Stimulated activated CD4-positive, alpha-beta T cell treated with anti-CD3 and anti-CD28 coated beads, Interleukin-4, amount 100 ng/mL, for 4 hours (primary cell): ENCODE measurements around the gene CNOT6.
"Not testable (repeated sequence)": the region's sequence is repeated elsewhere in the genome, so short reads cannot be mapped to it uniquely, and the experiment has no call there.

Experiments used
- DNase-seq, 2 experiments: peaks; one replicate each; pipeline ENCODE4 v3.0.0-alpha.2; 2020

CNOT6 gene

GRCh38 chr5:180521591-180521990 lies 27.4 kb downstream of the CNOT6 start:
- DNase-seq = no peak

DNA sequence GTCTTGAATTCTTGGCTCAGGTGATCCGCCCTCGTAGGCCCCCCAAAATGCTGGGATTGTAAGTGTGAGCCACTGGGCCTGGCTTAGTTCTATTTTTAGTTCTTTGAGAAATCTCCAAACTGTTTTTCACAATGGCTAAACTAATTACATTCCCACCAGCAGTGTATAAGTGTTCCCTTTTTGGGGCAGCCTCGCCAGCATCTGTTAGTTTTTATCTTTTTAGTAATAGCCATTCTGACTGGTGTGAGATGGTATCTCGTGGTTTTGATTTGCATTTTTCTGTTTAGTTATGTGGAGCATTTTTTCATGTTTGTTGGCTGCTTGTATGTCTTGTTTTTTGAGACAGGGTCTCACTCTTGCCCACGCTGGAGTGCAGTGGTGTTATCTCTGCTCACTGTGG lies 28.2 kb downstream of the CNOT6 start:
- no peak for DNase-seq

DNA sequence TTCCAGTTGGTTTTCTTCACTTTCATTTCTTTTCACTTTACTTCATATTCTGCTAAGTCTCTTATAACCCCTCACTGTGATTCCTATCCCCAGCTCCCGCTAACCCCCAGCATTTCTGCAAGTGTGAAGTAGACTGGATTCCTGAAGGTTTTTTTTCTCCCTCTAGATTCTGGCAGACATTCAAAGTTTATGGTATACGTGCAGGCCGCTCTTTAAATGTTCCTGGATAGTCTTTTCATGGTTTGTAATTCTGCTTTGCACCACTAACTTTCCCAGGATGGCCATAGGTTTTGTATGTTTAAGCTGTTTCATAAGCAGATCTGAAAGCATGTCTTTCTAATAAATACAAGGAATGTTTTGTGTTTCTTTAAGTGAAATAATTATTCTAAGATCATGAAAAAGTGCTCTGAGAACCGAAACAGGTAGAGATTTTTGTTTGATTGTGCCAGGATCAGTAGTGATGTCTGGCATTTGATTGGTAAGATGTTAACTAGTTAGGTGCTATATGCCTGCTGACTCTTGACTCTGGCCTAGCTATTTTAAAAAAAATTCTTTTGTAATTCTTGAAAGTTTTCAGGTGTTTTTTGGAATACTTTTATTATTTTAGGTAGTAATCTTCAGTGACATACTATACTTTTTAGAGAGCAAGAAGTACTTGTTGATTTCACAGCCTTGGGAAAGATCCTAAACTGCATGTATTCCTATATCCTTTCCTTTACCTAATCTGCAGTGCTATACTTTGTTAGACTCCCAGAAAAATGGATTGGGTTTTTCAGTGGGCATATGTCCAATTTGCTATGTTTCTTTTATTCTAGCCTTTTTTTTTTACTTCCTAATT lies 29.7 kb downstream of the CNOT6 start:
- no peak for DNase-seq

DNA sequence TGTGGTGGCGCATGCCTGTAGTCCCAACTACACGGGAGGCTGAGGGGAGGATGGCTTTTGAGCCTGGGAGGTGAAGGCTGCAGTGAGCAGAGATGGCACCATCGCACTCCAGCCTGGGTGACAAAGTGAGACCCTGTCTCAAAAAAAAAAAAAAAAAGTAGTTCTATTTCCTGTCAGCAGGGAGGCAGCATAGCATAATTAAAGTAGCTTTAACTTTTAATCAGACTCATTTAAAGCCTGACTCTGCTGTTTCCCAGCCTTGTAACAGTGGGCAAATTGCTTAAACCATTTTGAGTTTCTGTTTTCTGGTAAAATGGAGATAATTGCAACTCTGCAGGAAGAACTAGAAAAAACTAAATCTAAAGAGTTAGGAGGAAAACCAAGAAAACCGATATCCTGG lies 31.2 kb downstream of the CNOT6 start:
- DNase-seq = no peak

- DNase-seq = no peak
Observed at GRCh38 chr5:180526269-180526668, 32.1 kb downstream of the CNOT6 start.

DNA sequence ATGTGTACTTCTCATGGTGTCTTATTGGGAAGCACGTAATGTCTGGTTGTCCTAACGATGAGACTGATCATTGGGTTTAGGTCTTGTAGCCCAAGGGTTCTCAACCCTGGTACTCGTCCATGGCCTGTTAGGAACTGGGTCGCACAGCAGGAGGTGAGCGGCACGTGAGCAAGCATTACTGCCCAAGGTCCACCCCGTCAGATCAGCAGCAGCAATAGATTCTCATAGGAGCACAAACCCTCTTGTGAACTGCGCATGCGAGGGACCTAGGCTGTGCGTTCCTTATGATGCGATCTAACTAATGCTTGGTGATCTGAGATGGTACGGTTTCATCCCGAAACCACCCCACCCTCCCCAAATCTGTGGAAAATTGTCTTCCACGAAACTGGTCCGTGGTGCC lies 33.5 kb downstream of the CNOT6 start:
- DNase-seq = no peak

- not testable (repeated sequence) for DNase-seq
Observed at GRCh38 chr5:180531036-180531585, 36.9 kb downstream of the CNOT6 start.

- DNase-seq = no peak
Observed at GRCh38 chr5:180532268-180532667, 38.1 kb downstream of the CNOT6 start.

GRCh38 chr5:180533845-180534244 lies 39.7 kb downstream of the CNOT6 start:
- DNase-seq = no peak

GRCh38 chr5:180535573-180535972 lies 41.4 kb downstream of the CNOT6 start:
- no peak for DNase-seq

GRCh38 chr5:180540050-180540694 lies 46.0 kb downstream of the CNOT6 start:
- DNase-seq = no peak

GRCh38 chr5:180541710-180542109 lies 47.5 kb downstream of the CNOT6 start:
- no peak for DNase-seq

- no peak for DNase-seq
Observed at GRCh38 chr5:180545248-180545647, 51.1 kb downstream of the CNOT6 start.

DNA sequence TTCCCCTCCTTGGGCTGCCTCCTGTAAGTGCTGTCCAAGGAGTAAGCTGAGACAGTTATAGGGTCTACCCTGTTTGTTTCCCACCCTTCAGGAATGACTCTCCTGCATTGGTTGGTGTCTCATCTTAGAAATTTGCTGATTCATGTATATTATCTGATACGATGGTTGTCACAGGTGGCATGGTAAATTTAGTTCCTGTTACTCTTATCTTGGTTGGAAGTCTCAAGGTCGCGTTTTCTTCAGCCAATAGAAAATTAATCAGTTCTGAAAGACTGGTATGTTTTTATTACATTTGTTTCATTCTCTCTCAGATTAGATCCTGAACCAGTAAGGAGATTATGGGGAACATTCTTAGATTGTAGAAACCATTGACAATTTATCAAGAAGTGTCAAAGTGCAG lies 54.4 kb downstream of the CNOT6 start:
- DNase-seq = no peak

DNA sequence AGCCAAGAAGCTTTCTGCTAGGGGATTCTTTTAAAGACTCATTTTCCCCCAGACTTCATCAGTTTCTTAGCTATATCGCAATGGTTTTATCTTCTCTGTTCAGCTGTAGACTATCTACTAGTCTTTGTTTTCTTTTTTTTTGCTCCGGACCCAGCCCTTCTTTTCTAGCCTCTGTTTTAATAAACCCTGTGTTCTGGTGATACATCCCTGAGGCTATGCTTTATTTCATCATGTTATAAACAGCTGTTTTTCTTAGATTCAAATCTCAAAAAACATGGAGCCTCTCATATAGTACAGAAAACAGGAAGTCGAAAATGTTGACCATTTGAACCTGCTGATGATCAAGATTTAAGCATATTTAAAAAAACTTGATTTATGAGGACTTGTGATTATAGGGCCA lies 59.4 kb downstream of the CNOT6 start:
- DNase-seq = no peak

- no peak for DNase-seq
Observed at GRCh38 chr5:180555168-180555921, 61.2 kb downstream of the CNOT6 start.

DNA sequence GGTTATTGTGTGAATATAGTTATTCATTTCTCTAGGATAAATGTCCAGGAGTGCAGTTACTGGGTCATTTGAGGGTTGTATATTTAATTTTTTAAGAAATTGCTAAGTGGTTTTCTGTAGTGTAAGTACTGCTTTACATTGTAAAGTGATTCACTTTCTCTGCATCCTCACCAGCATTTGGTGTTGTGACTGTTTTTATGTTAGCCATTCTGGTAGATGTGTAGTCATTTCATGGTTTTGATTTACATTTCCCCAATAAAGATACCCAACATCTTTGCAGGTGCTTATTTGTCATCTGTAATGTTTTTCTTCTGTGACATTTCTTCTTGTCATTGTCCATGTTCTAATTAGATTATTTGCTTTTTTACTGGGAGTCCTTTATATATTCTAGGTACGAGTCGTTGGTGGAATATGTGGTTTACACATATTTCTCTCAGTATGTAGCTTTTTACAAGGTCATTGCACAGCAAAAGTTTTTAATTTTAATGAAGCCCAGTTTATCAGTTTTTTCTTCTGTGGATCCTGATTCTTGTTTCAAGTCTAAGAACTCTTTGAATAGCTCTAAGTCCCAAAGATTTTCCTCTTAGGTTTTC lies 63.1 kb downstream of the CNOT6 start:
- no peak for DNase-seq

DNA sequence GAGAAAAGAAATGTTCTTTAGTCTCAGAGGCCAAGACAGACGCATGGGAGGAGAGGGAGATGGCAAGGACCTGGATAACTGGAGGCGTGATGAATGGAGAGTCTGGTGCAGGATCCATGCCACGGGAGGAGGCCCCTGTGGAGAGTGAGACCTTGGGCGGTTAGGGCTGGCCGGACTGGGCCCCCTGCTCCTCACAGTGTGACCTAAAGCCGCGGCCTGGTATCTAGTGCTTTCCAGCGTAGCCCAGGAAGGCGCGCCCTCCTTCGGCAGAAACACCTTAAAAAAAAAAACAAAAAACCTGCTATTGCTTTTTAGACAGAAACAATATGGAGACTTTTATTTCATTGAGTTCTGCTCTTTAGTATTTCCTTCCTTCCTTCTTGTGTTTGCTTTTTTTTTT lies 64.1 kb downstream of the CNOT6 start:
- DNase-seq = no peak

- no peak for DNase-seq
Observed at GRCh38 chr5:180563994-180564393, 69.8 kb downstream of the CNOT6 start.

DNA sequence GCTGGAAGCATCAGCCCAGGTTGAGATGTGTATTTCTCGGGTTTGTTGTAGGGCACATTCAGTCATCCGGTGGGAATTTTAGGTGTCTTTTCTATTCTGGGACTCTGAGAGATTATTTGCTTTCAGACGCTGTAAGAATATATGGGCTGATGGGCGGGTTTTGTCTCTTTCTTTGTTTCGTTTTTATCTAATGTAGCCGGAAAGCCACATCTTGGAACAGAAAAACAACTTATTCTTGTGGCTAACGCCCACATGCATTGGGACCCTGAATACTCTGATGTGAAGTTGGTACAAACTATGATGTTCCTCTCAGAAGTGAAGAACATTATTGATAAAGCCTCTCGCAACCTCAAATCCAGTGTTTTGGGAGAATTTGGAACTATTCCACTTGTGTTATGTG lies 74.7 kb downstream of the CNOT6 start:
- DNase-seq = no peak

DNA sequence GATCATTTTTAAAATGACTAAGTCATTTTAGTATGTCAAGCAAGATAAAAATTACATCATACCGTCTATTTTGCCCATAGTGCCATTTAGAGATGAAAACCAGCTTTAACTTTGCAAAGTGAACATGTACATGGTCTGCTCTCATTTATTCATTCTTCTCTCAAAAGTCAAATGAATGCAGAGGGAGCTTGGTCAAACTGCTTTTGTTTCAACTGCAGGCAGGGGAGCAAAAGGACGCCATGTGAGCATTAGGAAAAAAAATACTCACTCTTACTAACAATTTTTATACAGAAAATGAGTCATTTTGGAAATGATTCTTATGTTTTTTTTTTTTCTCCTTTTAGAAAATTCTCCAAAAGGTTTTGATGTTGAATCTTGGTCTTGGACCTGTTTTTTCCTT lies 81.4 kb downstream of the CNOT6 start:
- no peak for DNase-seq

DNA sequence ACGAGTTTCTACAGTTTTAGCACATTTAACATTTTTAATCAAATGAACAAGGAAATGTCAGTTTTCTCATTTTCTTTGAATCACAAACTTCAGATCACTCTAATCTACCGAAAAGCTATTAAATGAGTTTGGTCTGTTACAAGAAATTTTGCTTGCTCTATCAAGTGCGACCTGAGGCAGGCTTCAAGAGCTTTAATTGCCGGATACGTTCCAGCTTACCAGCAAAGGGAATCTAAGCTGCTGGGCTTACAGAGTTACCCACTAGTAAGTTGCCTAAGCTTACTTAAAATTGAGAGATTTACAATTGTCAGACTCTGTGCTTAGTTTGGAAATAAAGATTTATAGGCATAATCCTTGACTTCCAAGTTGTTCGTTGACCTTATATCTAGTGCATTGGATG lies 86.5 kb downstream of the CNOT6 start:
- no peak for DNase-seq

GRCh38 chr5:180583738-180584137 lies 89.6 kb downstream of the CNOT6 start:
- no peak for DNase-seq
